Fibroblast of villous mesenchyme (primary cell): Measurements from ENCODE around the gene TMEM204. TPM values are rescaled to one million over a fixed set of nuclear protein-coding genes. Genes with fewer than 3 reads are reported as not detected.

Source experiments
- DNase-seq: peaks from one replicate; pipeline ENCODE4 v3.0.0-alpha.2; 2010; ENCODE audit warnings: low read depth
- H3K4me3 ChIP-seq: 2 replicates; pipeline ENCODE4 v1.5.1; 2011; ENCODE audit warnings: low read depth, mild to moderate bottlenecking, low read length
- total RNA-seq: library from RNA; depleted of rRNA; stranded (reverse); fragments of >200 nt; gene quantifications from 2 replicates; pipeline ENCODE4 v1.2.3, GENCODE V29; 2012
- TF ChIP-seq, protein P1 (sequence below): IDR thresholded peaks from 2 replicates; pipeline ENCODE4 v1.5.1; 2012; ENCODE audit warnings: low read depth, mild to moderate bottlenecking, low read length; ENCODE audit not compliant: insufficient read depth

Gene TMEM204
- total RNA-seq, 1 donor = 22.5 TPM

DNA sequence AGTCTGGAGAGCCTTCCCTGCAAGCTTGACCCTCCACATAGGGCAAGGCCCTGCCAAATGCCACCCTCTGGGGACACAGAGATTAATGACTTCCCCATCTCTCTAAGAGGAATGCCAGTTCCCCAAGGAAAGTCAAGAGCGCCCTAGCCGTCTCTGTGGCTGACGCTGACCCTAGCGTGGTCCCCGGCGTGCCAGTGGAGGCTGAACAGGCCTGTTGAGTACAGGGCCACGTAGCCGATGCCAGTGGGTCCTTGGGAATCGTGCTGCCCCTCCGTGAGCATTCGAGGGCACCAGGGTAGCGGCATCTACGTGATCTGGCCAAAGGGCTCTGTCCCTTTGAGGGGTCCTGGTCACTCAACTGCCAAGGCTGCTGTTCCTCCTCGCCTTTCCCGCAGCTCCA lies 17.2 kb downstream of the TMEM204 start:
- no peak for DNase-seq
- no peak overlapping the region for H3K4me3 ChIP-seq
- TF ChIP-seq, protein P1, sequence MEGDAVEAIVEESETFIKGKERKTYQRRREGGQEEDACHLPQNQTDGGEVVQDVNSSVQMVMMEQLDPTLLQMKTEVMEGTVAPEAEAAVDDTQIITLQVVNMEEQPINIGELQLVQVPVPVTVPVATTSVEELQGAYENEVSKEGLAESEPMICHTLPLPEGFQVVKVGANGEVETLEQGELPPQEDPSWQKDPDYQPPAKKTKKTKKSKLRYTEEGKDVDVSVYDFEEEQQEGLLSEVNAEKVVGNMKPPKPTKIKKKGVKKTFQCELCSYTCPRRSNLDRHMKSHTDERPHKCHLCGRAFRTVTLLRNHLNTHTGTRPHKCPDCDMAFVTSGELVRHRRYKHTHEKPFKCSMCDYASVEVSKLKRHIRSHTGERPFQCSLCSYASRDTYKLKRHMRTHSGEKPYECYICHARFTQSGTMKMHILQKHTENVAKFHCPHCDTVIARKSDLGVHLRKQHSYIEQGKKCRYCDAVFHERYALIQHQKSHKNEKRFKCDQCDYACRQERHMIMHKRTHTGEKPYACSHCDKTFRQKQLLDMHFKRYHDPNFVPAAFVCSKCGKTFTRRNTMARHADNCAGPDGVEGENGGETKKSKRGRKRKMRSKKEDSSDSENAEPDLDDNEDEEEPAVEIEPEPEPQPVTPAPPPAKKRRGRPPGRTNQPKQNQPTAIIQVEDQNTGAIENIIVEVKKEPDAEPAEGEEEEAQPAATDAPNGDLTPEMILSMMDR = no peak

DNA sequence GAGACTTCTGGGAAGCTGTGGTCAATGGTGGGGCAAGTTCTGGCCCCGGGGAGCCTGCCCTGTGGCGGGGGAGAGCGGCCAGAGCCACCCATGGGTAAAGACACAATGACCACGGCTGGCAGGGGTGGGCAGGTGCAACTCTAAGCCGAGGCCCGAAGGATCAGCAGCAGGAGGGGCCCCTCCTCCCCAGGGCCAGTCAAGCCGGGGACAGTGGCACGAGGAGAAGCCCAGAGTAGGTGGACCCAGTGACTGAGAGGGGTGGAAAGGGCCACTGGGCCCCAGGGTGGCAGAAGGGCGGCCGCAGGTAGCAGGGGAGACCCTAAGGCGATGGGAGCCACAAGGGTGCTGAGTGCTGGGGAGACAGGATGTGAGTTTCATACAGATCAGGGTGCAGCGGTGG lies 17.7 kb downstream of the TMEM204 start:
- no peak for DNase-seq
- TF ChIP-seq, protein P1 = no peak
- no peak overlapping the region for H3K4me3 ChIP-seq

DNA sequence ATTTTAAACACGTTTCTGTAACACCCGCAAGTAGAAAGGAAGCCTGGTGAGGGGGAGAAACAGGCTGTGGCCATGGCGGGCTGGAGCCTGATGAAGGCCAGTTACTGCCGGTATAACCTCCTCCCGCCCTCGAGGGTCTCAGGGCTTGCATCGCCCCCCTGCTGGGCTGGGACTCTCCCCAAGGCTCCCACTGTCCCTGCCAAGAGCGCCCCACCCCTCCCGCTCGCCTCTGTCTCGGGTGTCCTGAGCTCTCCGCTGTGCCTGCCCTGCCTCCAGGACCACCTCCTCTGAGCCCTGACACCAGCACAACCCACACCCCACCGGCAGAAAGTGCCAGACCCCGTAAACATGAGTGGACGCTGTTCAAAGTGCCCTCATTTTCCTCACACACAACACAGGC lies 18.7 kb downstream of the TMEM204 start:
- TF ChIP-seq, protein P1 = no peak
- no peak overlapping the region for H3K4me3 ChIP-seq
- DNase-seq = no peak

DNA sequence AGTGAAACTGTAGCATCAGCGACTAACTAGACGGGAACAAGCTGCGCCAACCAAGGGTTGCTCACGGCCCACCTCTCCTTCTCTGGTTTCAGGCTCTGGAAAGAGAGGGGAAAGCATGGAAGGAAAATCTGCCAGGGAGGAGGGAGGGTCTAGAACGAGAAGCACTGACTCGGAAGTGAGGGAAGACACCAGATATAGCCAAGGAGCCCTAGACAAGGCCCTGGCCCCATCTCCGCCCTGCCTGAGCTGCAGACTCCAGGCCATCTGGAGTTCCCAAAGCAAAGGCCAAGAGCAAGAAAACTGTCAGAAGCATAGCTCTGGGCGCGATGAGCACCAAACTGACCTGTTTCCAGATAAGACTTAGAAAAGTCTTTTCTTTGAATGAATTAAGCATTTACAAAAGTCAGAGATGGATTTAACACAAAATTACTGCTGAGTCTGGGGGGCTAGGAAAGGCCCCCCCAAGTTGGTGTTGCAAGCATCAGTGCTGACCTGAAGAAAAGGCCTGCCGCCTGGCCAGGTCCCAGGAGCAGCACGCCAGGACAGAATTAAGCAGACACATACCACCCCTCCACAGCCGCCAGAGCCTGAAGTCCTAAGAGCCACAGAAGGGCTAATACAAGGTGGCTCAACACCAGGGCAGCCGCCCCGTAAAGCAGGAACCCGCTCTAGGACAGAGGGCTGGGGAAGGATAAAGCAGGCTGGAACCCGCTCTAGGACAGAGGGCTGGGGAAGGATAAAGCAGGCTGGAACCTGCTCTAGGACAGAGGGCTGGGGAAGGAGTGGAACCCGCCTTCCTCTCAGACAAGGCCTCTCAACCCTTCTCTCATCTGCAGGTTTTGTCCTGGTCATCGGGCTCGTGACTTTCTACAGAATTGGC lies 20.7 kb downstream of the TMEM204 start:
- no peak overlapping the region for H3K4me3 ChIP-seq
- DNase-seq = no peak
- TF ChIP-seq, protein P1 = no peak

DNA sequence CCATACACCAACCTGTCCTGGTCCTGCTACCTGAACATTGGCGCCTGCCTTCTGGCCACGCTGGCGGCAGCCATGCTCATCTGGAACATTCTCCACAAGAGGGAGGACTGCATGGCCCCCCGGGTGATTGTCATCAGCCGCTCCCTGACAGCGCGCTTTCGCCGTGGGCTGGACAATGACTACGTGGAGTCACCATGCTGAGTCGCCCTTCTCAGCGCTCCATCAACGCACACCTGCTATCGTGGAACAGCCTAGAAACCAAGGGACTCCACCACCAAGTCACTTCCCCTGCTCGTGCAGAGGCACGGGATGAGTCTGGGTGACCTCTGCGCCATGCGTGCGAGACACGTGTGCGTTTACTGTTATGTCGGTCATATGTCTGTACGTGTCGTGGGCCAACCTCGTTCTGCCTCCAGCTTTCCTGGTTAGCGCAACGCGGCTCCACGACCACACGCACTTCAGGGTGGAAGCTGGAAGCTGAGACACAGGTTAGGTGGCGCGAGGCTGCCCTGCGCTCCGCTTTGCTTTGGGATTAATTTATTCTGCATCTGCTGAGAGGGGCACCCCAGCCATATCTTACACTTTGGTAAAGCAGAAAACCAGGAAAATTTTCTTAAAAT lies 21.5 kb downstream of the TMEM204 start:
- TF ChIP-seq, protein P1 = no peak
- no peak for DNase-seq
- H3K4me3 ChIP-seq = no peak overlapping the region

DNA sequence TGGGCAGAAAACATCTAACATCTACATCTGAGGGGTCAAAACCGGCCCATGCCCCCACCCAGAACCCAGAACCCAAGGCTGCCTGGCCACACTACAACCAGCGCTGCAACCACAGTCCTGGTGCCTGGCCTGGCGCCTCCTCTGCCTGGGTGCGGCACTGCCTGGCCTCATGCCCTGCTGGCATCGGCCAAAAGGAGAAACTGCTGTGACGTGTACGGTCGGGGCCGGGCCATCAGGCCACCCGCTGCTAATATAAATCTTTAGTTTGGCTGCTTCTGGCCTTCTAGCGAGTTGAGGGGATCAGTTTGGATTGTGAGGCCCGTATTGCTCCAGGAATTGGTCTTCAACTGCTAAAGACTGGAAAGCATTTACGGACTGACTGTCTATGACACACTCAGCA lies 22.8 kb downstream of the TMEM204 start:
- DNase-seq = no peak
- no peak overlapping the region for H3K4me3 ChIP-seq
- TF ChIP-seq, protein P1 = no peak
